GM12801 (cell line): ENCODE results near the gene INCENP.

Source experiments
- CTCF ChIP-seq: IDR thresholded peaks from one replicate; pipeline ENCODE4 v1.5.1; 2011; ENCODE audit warnings: control low read depth; ENCODE audit not compliant: insufficient read length; ENCODE audit errors: extremely low read depth

The INCENP gene

GRCh38 chr11:62123669-62124185, at the start of gene INCENP:
TSS of gene INCENP (plus strand) at chr11:62124011. CDS start at chr11:62128162, 4,151 bp downstream.
- no peak for TF ChIP-seq CTCF

GRCh38 chr11:62075438-62075837, 48.4 kb upstream of the INCENP start:
- TF ChIP-seq CTCF, result no peak

GRCh38 chr11:62077132-62077531, 46.7 kb upstream of the INCENP start:
- no peak for TF ChIP-seq CTCF

GRCh38 chr11:62081378-62082291, 42.2 kb upstream of the INCENP start:
- TF ChIP-seq CTCF, result no peak

- no peak for TF ChIP-seq CTCF
Observed at GRCh38 chr11:62082292-62082657, 41.5 kb upstream of the INCENP start.

GRCh38 chr11:62087694-62088093, 36.1 kb upstream of the INCENP start:
- no peak for TF ChIP-seq CTCF

GRCh38 chr11:62088331-62088933, 35.4 kb upstream of the INCENP start:
- TF ChIP-seq CTCF, result no peak
